Right atrium auricular region (tissue), 2 donors: Measurements from ENCODE around the gene NCF4. TPM values are rescaled to one million over a fixed set of nuclear protein-coding genes. Genes with fewer than 3 reads are reported as not detected.

Experiments used
- DNase-seq: peaks from one replicate; pipeline ENCODE4 v3.0.0-alpha.2; 2019; ENCODE audit warnings: low spot score
- H3K27ac ChIP-seq, 2 donors: fragments of 200-600 bp; sonication (generic); 1 replicate in 1 of 2; 2 replicates in 1 of 2; pipeline ENCODE4 v1.5.1; 2016 to 2019
- H3K27me3 ChIP-seq, 2 donors: fragments of 200-600 bp; sonication (generic); one replicate each; pipeline versions ENCODE4 v1.5.1 to v1.6.0; 2017 to 2019
- H3K36me3 ChIP-seq: fragments of 200-600 bp; sonication (generic); one replicate; pipeline ENCODE4 v1.5.1; 2016
- H3K4me1 ChIP-seq, 2 donors: fragments of 200-600 bp; sonication (generic); one replicate each; pipeline versions ENCODE4 v1.5.1 to v1.6.0; 2017 to 2019
- H3K4me3 ChIP-seq, 2 donors: fragments of 200-600 bp; sonication (generic); 1 replicate in 1 of 2; 2 replicates in 1 of 2; pipeline ENCODE4 v1.5.1; 2017 to 2019; ENCODE audit warnings: mild to moderate bottlenecking in 1 of 2, moderate library complexity in 1 of 2
- H3K9me3 ChIP-seq, 2 donors: fragments of 200-600 bp; sonication (generic); one replicate each; pipeline ENCODE4 v1.5.1; 2019
- CTCF ChIP-seq, 2 donors: fragments of 200-600 bp; sonication (generic); IDR thresholded peaks; one replicate each; pipeline ENCODE4 v1.5.1; 2019; ENCODE audit warnings: antibody characterized with exemption in 2 of 2
- total RNA-seq, 2 donors: library from RNA; depleted of rRNA; stranded (reverse); fragments of >200 nt; gene quantifications; one replicate each; pipeline ENCODE4 v1.1.0, GENCODE V29; 2016

Gene NCF4
- 1 to 10 TPM; 3.9 to 7.0 TPM for total RNA-seq

DNA sequence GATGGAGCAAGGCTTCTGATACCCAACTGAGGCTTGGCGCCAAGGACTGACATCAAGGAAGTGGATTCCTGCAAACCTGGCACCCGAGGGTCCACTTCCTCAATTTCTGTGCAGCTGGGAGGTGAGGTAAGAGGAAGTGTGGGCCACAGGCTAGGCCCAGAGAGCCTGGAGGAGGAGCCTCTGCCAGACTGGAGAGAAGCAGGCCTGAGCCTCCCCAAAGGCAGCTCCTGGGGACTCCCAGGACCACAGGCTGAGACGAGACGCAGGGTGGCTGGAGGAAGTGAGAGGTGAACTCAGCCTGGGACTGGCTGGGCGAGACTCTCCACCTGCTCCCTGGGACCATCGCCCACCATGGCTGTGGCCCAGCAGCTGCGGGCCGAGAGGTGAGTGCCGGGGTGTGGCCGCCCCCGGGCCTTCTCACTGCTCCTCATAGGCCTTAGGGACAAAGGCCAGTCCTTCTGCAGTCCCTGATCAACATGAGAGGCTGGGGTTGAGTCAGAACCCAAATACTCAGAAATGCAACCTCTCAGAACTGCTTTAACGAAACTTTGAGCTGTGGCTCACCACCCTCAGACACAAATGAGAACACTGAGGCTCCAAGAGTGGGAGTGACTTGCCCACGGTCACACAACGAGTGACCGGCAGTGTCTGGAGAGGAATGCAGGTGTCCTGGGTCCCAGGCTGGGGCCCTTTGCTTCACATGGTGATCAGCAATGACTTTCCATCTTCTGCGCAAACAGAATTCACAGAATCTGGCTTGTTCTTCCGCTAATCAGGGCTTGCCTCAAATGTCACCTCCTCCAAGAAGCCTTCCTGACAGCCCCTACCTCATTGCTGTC, at the start of gene NCF4:
TSS of gene NCF4 (plus strand) at position 186 of the 839 bp plus-strand sequence. CDS start at position 352, 166 bp downstream.
- Histone ChIP-seq H3K4me1 (peaks cover 0 to 8% of the 10 kb centered on the region in 2 donors), H3K27ac (peak within 1 kb of the TSS; percentile 14 to 61), H3K36me3 (no peaks in the 10 kb centered on the region), H3K27me3 (no peaks in the 10 kb centered on the region), H3K9me3 (no peaks in the 10 kb centered on the region), H3K4me3 (peak within 1 kb of the TSS in 1 of 2 donors; percentile 6)
- DNase-seq = peak; percentile 70
- no peak for TF ChIP-seq CTCF (IDR thresholded peaks at IDR 0.05)

- no peak for TF ChIP-seq CTCF (IDR thresholded peaks at IDR 0.05)
- no peaks in the 10 kb centered on the region for H3K36me3 ChIP-seq
Observed at GRCh38 chr22:36811094-36811800, 49.6 kb upstream of the NCF4 start.

DNA sequence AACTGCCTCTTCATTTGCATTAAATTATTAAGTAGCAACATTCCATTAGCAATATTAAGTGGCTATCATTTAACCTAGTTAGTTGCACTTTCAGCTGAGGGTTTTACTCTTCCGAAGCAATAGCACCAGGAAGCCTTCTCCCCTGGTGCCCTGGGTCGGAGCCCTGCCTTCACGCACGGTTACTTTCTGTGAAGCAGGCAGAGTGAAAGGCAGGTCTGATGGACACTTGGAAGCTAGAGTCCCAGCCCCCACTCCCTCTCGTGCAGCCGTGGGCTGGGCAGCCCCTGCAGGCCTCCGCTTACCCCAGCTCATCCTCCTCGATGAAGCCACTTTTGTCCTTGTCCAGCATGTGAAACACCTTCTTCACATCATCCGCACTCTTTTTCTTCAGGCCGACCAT, 46.0 kb upstream of the NCF4 start:
- Histone ChIP-seq H3K27me3 (peaks cover 12 to 21% of the 10 kb centered on the region in 2 donors), H3K4me1 (peaks cover 0 to 16% of the 10 kb centered on the region in 2 donors), H3K36me3 (no peaks in the 10 kb centered on the region), H3K4me3 (no peak overlapping the region), H3K27ac (no peak overlapping the region), H3K9me3 (no peaks in the 10 kb centered on the region)
- no peak for TF ChIP-seq CTCF (IDR thresholded peaks at IDR 0.05)
- DNase-seq = no peak

More at GRCh38 chr22:36811094-36811800, 49.6 kb upstream of the NCF4 start:
- Histone ChIP-seq H3K4me3 (no peak overlapping the region), H3K27ac (no peak overlapping the region), H3K27me3 (peaks cover under 1 to 2% of the 10 kb centered on the region in 2 donors), H3K4me1 (peaks cover 0 to 3% of the 10 kb centered on the region in 2 donors), H3K9me3 (no peaks in the 10 kb centered on the region)
- DNase-seq = no peak

- Histone ChIP-seq H3K9me3 (no peaks in the 10 kb centered on the region), H3K27ac (no peak overlapping the region), H3K4me3 (no peak overlapping the region), H3K36me3 (no peaks in the 10 kb centered on the region), H3K27me3 (peaks cover 12 to 21% of the 10 kb centered on the region in 2 donors), H3K4me1 (peaks cover 0 to 16% of the 10 kb centered on the region in 2 donors)
- no peak for DNase-seq
- TF ChIP-seq CTCF (IDR thresholded peaks at IDR 0.05) = no peak
Observed at GRCh38 chr22:36815558-36816338, 45.1 kb upstream of the NCF4 start.

GRCh38 chr22:36816339-36816635, 44.5 kb upstream of the NCF4 start:
- no peak for TF ChIP-seq CTCF (IDR thresholded peaks at IDR 0.05)
- peaks cover 12 to 21% of the 10 kb centered on the region in 2 donors for H3K27me3 ChIP-seq

More at GRCh38 chr22:36816339-36816635, 44.5 kb upstream of the NCF4 start:
- Histone ChIP-seq H3K4me1 (peaks cover 0 to 16% of the 10 kb centered on the region in 2 donors), H3K9me3 (no peaks in the 10 kb centered on the region), H3K27ac (no peak overlapping the region), H3K4me3 (peak overlapping the region in 1 of 2 donors; percentile 40), H3K36me3 (no peaks in the 10 kb centered on the region)
- DNase-seq = no peak
